Stimulated activated naive CD4-positive, alpha-beta T cell (primary cell): Measurements from ENCODE around the gene MPHOSPH9.
A peak's percentile ranks its signal among the peaks of the same experiment; 100 is the strongest.

Source experiments
- DNase-seq, 6 experiments: peaks; one replicate each; lab custom pipeline; 2025; lab: John Stamatoyannopoulos, UW

The MPHOSPH9 gene

GRCh38 chr12:123127182-123127495 is 105.8 kb downstream of the MPHOSPH9 start:
- no peak for DNase-seq

DNA sequence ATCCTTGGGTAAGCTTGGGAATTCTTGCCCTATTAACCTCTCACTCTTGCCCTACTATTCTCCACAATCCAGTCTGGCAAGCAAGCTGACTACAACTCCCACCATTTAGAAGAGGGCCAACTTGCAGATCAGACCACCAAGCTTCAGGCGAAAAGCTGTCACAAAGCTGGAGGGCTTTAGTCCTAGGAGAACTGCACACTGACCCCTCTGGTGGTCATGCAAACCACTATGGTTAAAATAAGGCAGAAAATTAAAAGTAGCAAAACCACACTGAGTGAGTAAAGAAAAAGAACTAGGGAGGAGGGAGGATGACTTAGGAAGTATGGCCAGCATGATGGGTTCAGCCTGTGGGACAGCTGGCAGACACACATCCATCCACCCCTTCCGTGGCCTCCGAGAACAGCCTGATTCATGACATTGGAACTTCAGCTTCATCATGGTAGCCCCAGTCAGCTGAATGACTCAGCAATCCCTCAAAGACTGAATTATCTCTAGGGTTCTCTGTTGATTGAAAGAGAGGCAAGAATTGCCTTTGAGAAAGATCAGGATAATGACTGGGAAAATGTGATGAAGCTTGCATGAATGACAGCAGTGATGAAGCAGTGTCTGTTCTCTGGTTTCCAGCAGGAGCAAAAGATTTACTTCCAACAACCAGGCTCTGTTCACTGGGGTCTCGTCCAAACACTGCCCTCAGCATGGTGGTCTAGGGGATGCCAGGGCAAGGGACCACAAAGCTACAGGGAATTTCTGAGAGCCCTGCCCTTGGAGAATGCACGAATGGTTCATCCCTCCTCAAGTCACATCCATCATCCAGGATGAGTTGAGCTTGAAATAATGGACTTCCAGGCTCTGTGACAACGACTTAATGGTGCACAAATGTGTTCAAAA is 106.4 kb downstream of the MPHOSPH9 start:
- DNase-seq: no peak

GRCh38 chr12:123122626-123123025 is 110.3 kb downstream of the MPHOSPH9 start:
- peak in 1 of 6 experiments; percentile 25 for DNase-seq

DNA sequence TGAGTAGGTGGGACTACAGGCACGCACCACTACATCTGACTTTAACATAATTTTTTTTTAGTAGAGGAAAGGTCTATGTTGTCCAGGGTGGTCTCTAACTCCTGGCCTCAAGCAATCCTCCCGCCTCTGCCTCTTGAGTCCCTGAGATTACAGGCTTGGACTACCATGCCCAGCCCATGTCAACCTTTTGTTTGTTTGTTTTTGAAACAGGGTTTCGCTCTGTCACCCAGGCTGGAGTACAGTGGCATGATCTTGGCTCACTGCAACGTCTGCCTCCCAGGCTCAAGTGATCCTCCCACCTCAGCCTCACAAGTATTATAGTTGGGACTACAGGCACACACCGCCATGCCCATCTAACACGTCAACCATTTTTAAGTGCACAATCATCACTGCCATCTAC is 111.3 kb downstream of the MPHOSPH9 start:
- DNase-seq: no peak

GRCh38 chr12:123120452-123121166 is 112.3 kb downstream of the MPHOSPH9 start:
- DNase-seq: peak in 3 of 6 experiments; percentile 49 to 74 (median 69)

GRCh38 chr12:123119808-123120207 is 113.1 kb downstream of the MPHOSPH9 start:
- DNase-seq: peak in 2 of 6 experiments; percentile 19 to 20

GRCh38 chr12:123118497-123118896 is 114.4 kb downstream of the MPHOSPH9 start:
- DNase-seq: no peak

DNA sequence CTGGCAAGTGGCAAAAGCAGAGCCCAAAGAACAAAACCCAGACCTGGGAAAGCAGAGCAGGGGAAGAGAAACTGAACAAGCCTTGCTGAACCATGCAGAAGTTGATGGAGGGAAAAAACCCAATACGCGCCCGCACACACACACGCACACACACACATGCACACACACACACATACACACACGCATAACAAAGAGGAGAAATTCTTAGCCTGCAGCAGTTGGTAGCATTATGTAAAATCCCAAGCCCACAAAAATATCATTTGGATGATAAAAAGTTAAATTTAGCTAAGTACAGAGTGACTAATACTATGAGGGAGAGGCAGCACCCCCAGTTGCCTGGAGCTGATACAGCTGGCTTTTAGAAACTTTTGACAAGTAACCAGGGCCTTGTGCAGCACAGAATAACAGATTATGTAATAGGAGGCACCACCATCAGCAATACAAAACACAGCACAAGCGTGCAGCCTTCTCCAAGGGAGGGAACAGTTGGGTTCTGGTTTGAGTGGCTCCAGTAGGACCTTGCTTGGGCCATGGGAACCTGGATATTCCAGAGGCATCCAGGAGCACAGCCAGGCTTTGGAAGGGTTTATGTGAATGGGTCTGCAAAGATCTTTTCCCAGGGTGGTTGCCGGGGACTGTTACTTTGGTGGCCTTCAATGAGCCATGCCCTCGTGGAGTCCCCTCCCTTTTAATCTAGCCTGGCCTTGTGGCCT is 117.4 kb downstream of the MPHOSPH9 start:
- peak in 5 of 6 experiments; percentile 23 to 74 (median 62) for DNase-seq

DNA sequence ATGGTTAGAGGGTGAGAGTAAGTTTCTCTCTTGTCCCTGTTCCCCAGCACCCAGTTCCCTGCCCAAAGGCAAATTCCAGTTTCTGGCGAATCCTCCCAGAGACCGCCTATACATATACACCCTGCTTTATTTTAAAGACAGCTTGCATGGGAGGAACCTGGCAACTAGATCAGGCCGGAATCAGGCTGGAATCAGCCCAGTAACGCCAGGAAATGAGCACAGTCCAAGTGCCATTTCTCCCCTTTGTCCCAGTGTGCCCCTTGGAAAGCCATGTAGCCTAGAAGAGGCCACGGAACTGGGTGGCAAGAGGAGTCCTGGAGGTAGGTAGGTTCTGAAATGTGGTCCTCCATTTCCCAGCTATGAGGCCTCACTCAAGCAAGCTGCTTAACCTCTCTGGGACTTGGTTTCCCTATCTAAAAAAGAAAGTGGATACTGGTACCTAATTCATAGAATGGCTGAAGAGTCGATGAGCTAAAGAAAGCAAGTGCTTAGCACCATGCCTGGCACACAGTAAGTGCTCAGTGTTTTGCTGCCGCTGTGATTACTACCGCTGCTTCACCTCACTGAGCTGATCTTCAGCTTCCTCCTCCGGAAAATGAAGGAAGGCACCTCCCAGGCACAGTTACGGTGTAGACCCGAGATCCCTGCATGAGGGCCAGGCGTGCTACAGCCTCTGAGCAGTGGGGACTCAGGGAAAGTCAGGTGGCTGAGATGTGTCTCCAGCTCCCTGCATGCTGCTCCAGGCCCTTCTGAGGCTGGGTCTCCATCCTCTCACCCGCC is 118.4 kb downstream of the MPHOSPH9 start:
- peak in 1 of 6 experiments; percentile 18 for DNase-seq

GRCh38 chr12:123113026-123113425 is 119.9 kb downstream of the MPHOSPH9 start:
- no peak for DNase-seq

DNA sequence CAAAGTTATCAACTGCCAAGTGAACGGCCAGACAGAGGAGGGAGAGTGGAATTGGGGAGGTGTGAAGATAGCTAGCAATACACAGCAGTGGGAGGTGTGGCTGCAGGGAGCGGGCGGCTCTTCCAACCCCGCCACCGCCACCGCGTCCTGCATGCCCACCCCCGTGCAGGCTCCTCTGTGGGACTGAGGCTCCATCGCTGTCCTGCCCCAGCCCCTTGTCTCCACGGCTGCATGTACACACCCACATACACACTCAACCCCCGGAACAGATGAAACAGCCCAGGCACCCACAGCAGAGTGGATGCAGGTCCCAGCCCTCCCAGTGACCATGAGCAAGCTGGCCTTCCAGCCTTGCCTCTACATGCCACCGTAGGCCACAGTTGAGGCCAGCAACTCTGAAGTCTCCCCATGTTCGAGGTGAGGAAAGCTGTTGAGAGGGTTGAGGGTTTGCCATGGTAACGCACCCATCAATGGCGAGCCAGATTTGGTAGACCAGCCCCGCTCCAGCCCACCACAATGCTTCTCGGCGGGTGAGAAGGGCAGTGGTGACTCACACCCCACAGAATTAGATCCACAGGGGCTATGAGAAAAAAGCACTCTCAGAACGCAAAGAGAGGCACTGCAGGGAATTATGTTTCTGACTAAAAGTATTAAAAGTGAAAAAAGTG is 121.3 kb downstream of the MPHOSPH9 start:
- DNase-seq: no peak

DNA sequence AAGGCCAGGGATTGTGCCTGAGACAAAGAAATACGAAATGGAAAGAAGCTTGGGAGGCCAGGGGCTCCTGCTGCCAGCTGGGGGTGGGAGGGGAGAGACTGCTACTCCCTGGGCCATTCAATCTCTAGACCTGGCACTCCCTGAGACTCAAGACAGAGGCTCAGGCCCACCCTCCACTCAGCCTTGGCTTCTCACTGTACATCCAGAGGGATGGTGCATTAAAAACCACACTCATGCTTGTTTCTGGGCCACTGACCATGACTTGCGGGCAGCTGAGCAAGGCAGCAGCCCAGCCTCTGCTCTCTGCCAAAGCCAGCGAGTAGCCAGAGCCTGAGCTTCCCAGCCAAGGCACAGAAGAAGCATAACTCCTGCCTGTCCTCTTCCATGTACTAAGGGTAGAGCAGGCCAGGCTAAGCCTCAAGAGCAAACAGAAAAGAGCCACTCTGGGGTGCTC is 123.6 kb downstream of the MPHOSPH9 start:
- no peak for DNase-seq

DNA sequence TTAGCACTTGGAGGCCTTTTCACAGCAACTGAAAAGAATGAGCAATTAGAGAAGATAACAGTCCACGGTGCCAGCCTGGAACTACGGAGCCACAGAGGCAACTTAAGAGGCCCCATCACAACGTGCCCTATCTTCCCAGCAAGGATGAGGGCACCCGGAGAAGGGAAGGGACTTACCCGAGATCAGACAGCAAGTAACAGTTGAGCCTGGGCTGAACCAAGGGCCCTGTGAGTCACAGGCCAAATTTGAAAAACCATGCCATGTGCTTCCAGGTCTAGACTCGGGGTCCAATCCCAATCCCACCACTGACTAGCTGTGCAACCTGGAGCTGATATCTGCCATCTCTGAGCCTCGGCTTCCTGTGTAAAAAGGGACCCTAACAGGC is 124.3 kb downstream of the MPHOSPH9 start:
- no peak for DNase-seq

DNA sequence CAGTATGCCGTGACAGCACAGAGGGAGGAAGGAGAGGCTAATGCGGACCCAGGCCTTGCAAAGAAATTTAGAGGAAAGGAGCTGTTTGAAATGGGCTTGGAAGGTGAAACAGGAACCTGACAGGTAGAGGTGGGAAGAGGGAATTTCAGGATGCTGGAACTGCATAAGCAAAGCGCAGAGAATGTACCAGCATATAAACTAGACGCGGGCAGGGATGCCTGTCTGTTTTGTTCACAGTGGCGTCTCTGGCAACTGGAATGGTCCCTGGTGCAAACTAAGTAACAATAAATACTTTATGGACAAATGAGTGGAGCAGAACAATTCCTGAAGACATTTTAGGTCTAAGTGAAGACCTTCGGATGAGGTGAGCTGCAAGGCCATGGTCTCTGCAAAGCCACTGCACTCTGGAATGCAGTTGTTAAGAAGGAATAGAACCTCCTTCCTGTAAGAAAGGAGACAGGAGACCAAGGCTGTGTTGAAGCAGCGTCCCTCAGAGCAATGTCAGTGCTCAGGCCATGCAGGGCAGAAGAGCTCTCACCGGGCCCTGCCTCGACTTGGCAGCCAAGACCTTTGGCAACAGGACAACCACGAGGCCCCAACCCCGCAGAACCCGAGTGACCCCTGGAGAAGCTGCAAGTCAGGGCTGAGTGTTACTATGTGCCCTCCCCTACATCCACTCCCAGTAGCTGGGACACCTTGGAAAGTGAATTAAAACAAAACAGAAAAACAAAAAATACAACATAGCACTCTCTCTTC is 124.8 kb downstream of the MPHOSPH9 start:
- DNase-seq: no peak

DNA sequence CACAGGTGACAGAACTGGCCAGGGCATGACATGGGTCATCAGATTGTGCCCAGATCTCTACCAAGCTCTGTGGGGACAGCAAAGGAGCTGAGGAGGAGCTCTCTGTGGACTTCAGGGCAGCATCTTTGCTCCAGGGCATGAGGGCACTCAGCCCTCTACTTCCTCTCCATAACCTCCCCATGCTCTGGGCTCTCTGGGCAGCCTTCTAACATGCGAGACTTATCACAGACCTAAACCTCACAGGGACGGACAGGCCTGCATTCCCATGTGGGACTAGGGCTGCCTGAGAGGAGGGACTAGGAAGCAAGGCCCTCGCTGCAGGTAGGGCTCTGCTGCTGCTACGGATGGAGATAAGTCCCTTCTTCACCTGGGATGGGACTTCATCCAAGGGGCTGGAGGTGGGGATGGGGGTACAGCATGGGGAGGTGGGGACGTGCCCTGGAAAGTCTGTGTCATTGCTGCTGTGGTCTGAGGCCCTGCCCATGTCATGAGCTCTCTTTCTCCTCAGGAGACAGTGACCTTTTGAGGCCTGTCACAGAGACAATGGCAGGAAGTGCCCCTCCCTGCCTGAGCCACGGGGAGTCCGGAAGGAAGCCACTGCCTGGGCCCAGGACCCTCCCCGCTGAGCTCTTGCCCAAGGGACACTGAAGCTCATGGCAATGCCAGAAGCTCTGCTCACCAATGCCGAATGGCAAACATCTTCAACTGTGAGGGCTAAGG is 126.1 kb downstream of the MPHOSPH9 start:
- peak in 4 of 6 experiments; percentile 14 to 49 (median 37) for DNase-seq

DNA sequence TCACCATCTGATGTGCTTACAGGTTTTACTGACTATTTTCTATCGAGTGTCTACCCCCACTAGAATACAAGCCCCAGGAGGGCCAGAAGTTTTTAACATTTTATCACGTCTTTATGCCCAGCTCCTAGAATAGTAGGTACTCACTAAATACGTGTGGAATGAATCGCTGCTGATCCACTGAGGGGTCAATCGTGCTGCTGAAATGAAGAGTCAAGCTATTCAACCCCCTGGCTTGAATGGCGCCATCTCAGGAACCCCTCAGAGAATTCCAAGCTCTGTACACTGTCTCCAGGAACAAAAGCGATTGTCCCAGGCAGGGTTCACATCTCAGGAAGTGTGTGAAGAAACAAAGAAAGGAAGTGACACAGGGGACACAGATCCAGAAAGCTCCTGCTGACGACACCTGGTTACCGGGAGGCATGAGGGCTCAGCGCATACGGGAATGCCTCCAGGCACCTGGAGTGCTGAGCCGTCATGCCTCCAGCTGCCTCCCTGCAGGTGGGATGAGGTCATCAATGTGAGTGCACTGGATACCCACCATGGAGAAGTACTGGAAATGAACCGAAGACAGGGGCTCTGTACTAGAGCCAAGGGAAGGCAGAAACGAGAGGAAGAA is 127.6 kb downstream of the MPHOSPH9 start:
- no peak for DNase-seq

GRCh38 chr12:123104809-123105208 is 128.1 kb downstream of the MPHOSPH9 start:
- DNase-seq: no peak
